Progenitor cell of endocrine pancreas (in vitro differentiated cells): Measurements from ENCODE around the gene IL17C. TPM values are rescaled to one million over a fixed set of nuclear protein-coding genes. Genes with fewer than 3 reads are reported as not detected.

Source experiments
- DNase-seq: peaks from one replicate; pipeline ENCODE4 v3.0.0; 2021; ENCODE audit warnings: low spot score; ENCODE audit not compliant: unreplicated experiment
- H3K27ac Mint-ChIP-seq: 2 replicates; pipeline ENCODE4 v1.8.0; 2021; ENCODE audit warnings: mild to moderate bottlenecking, moderate library complexity, mixed read lengths
- H3K27me3 Mint-ChIP-seq: 2 replicates; pipeline ENCODE4 v1.8.0; 2021; ENCODE audit warnings: mixed read lengths
- H3K36me3 Mint-ChIP-seq: 2 replicates; pipeline ENCODE4 v1.8.0; 2022; ENCODE audit warnings: mixed read lengths; ENCODE audit not compliant: insufficient read depth
- H3K4me1 Mint-ChIP-seq: 2 replicates; pipeline ENCODE4 v1.8.0; 2021; ENCODE audit warnings: low read depth, mixed read lengths
- H3K4me3 Mint-ChIP-seq: 2 replicates; pipeline ENCODE4 v1.8.0; 2021; ENCODE audit warnings: low read depth, mild to moderate bottlenecking, moderate library complexity, mixed read lengths
- H3K9me3 Mint-ChIP-seq: 2 replicates; pipeline ENCODE4 v1.8.0; 2021; ENCODE audit warnings: low read depth, mixed read lengths
- CTCF ChIP-seq: fragments of 200-600 bp; sonication (generic); IDR thresholded peaks from one replicate; pipeline ENCODE4 v1.5.0; 2021; ENCODE audit warnings: antibody characterized with exemption, mild to moderate bottlenecking; ENCODE audit not compliant: unreplicated experiment
- total RNA-seq: library from RNA; stranded (reverse); gene quantifications from 2 replicates; pipeline ENCODE4 v1.2.1, GENCODE V29; 2021

Gene IL17C
- total RNA-seq, 1 donor from 2014 or later: 0.29 TPM

DNA sequence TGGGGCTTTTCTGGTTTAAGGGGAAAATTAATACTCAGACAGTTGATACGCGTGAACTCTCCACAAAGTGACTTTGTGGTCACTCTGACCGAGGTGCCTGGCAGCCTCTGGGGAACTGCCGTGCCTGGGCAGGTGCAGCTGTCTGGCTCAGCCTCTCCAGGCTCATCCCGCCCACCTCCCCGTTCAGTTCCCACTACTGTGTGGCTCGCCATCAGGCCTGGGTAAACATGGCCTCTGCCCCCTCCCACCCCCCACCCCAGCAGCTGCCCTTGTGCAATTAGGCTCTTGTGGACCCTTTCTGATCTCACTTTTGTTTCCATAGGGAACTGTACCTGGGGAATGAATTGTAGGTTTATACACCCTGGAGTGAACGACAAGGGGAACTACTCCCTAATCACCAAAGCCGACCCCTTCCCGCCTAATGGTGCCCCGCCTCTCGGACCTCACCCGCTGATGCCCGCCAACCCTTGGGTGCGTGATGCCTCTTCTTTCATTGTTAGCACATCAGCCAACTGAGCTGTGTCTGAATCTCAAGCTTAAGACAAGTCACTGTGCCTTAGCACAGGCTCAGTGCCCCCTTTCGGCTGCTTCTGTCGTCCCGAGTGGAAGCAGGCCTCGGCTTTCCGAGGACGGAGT is 40.4 kb upstream of the IL17C start:
- peaks cover 6% of the 10 kb centered on the region for H3K4me1 Mint-ChIP-seq
- peaks cover 16% of the 10 kb centered on the region for H3K36me3 Mint-ChIP-seq
- no peaks in the 10 kb centered on the region for H3K9me3 Mint-ChIP-seq

DNA sequence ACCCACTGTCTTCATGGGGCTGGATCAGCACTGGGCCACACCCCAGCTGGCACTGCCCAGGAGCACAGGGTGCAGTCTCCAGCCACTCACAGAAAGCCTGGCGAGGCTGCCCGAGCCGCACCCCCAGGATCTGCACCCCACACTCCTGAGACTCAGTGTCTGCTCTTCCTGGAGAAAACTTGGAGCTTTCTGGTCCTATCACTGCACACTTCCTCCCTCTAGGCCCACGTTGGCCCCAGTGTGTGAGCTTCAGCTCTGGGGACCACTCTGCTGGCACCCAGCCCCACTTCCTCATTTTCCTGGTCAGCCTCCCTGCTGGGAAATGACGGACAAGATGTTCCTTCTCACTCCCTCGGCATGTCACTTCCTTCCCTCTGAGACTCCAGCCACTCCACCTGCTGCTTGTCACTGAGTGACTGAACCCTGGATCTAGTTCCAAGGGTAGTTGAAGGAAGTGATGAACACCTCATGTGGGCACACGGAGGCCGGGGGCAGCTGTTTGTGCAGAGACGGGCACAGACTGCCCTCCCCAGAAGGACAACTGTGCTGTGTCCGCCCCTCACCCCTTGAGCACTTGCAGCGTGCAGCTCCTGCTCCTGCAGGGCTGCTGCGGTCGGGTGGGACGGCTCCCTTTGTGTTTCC is 39.2 kb upstream of the IL17C start:
- H3K27me3 Mint-ChIP-seq: no peaks in the 10 kb centered on the region

More for the DNA sequence above, 40.4 kb upstream of the IL17C start:
- H3K27ac Mint-ChIP-seq: no peak overlapping the region
- DNase-seq: no peak
- H3K4me3 Mint-ChIP-seq: no peak overlapping the region
- TF ChIP-seq CTCF: no peak
- no peaks in the 10 kb centered on the region for H3K27me3 Mint-ChIP-seq

DNA sequence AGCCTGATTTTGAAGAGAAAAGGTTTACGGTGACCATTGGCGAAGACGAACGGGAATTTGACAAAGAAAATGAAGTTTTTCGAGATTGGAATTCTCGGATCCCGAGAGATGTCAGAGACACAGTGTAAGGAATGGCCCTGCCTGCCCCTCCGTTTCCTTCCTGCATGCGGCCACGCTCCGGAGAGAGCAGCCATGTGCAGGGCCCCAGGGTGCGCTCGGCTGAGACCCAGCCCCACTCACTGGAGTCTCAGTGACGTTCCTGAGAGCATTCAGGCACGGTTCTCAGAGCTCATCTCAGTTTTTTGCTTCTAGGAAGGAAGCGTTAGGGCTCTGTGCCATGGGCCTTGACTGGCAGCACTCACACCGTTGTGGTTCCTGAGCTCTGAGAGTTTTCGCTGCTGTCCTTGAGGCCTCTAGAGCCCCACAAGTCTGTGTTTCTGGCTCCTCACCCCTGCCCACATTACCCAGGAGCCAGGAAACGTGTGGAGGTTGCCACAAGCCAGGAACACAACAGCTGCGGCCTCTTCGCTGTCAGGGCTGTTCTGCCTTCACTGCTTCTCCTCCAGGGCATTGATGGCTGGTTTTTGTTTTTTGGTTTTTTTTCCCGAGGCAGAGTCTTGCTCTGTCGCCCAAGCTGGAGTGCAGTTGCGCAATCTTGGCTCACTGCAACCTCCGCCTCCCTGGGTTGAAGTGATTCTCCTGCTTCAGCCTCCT is 38.4 kb upstream of the IL17C start:
- Mint-ChIP-seq H3K36me3 (peaks cover 18% of the 10 kb centered on the region), H3K27me3 (no peaks in the 10 kb centered on the region)

More for the DNA sequence above, 39.2 kb upstream of the IL17C start:
- no peaks in the 10 kb centered on the region for H3K9me3 Mint-ChIP-seq
- DNase-seq: no peak
- H3K4me3 Mint-ChIP-seq: no peak overlapping the region
- peaks cover 18% of the 10 kb centered on the region for H3K36me3 Mint-ChIP-seq
- H3K4me1 Mint-ChIP-seq: peaks cover 6% of the 10 kb centered on the region
- peak overlapping the region; percentile 24 for H3K27ac Mint-ChIP-seq
- no peak for TF ChIP-seq CTCF

DNA sequence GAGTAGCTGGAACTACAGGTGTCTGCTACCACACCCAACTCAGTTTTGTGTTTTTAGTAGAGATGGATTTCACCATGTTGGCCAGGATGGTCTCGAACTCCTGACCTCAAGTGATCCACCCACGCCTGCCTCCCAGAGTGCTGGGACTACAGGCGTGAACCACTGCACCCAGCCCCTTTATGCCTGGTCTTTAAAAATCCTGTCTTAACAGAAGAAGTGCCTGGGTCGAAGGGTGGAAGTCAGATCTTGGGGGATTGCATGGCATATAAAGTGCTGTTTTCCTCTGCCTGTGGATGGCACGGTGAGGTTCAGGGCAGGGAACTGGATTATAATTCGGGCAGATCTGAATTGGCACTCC is 37.9 kb upstream of the IL17C start:
- Mint-ChIP-seq H3K9me3 (no peaks in the 10 kb centered on the region), H3K4me3 (no peak overlapping the region), H3K27ac (no peak overlapping the region), H3K27me3 (no peaks in the 10 kb centered on the region), H3K4me1 (peaks cover 6% of the 10 kb centered on the region), H3K36me3 (peaks cover 16% of the 10 kb centered on the region)
- TF ChIP-seq CTCF: no peak
- DNase-seq: no peak

More for the DNA sequence above, 38.4 kb upstream of the IL17C start:
- no peak for DNase-seq
- no peak overlapping the region for H3K4me3 Mint-ChIP-seq
- peak overlapping the region; percentile 24 for H3K27ac Mint-ChIP-seq
- peaks cover 6% of the 10 kb centered on the region for H3K4me1 Mint-ChIP-seq
- no peaks in the 10 kb centered on the region for H3K9me3 Mint-ChIP-seq
- TF ChIP-seq CTCF: no peak

- TF ChIP-seq CTCF: no peak
- no peak for DNase-seq
- Mint-ChIP-seq H3K27ac (peak overlapping the region; percentile 16), H3K4me3 (no peak overlapping the region), H3K4me1 (peaks cover 6% of the 10 kb centered on the region), H3K9me3 (no peaks in the 10 kb centered on the region), H3K36me3 (peaks cover 14% of the 10 kb centered on the region), H3K27me3 (no peaks in the 10 kb centered on the region)
These were observed 36.9 kb upstream of the IL17C start for GRCh38 chr16:88601313-88602036.
